NT2/D1 (cell line): ENCODE measurements around the gene PPP3R1.

Experiments
- SUZ12 ChIP-seq: IDR thresholded peaks from 2 replicates; pipeline ENCODE4 v1.6.1; 2011; ENCODE audit not compliant: insufficient read length, insufficient read depth; ENCODE audit errors: extremely low read depth
- YY1 ChIP-seq: IDR thresholded peaks from 2 replicates; pipeline ENCODE4 v1.6.1; 2011; ENCODE audit not compliant: insufficient read length, insufficient read depth

DNA sequence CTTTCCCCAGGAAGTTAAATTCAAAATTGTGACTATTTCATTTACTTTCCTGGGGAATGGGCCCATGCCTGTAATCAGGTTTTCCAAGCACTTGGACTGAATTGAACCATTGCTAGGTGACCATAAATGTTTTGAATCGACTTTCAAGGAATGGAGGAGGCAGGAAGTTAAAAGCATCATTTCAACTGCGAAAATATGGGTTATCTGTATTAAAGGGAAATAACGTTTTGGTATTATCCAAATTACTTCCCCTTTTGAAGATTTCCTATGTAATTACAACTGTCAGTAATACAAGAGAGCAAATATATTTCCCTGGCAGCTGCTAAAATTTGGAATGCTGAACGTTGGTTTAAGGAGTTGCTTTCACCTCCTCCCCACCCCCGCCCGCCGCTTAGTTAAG, 75.7 kb downstream of the PPP3R1 start:
- TF ChIP-seq YY1 (no peak), SUZ12 (no peak)
